HCT116 (cell line): Measurements from ENCODE around the gene TMEM121B. TPM values are rescaled to one million over a fixed set of nuclear protein-coding genes. Genes with fewer than 3 reads are reported as not detected.

Source experiments
- ATAC-seq: fragments of 200-7000 bp; cut with Tn5 transposase; 2 replicates; pipeline ENCODE4 v1.9.1; 2020; ENCODE audit warnings: mild to moderate bottlenecking, moderate library complexity
- BruUV-seq: library from RNA; stranded (reverse); fragments of 400-500 nt; replicated peaks from 2 replicates; lab custom pipeline; 2021; lab: Mats Ljungman, UMichigan
- CTCF ChIA-PET: fragments of 300-600 bp; sonication (Branson Sonifier 250); formaldehyde crosslinking; loops from one replicate; lab custom pipeline; 2021; ENCODE audit warnings: antibody characterized with exemption; lab: Charles Lee
- POLR2A ChIA-PET: fragments of 300-600, 350-600 bp; sonication (Branson Sonifier 250); formaldehyde crosslinking; loops from one replicate; lab custom pipeline; 2021; ENCODE audit warnings: antibody characterized with exemption; lab: Charles Lee
- RAD21 ChIA-PET, 2 experiments: fragments of 300-600 bp; sonication (Branson Sonifier 250); formaldehyde crosslinking; loops; one replicate each; lab custom pipeline; 2023; ENCODE audit warnings: low total read pairs in 2 of 2; ENCODE audit not compliant: uncharacterized antibody in 2 of 2, unreplicated experiment in 2 of 2, low non-redundant PET in 1 of 2; lab: Charles Lee
- DNase-seq: peaks from one replicate; pipeline ENCODE4 v3.0.0-alpha.2; 2010; ENCODE audit warnings: low read depth, low spot score
- H2AFZ ChIP-seq: fragments of 200-600 bp; shearing (Covaris generic), sonication (generic); 2 replicates; pipeline ENCODE4 v1.6.1; 2017; ENCODE audit warnings: low read depth, mixed run types, mixed read lengths, antibody characterized with exemption, low read length; ENCODE audit not compliant: poor library complexity, severe bottlenecking
- H3K27ac ChIP-seq: 2 replicates; pipeline ENCODE4 v1.5.1; 2012; ENCODE audit warnings: low read depth, low read length
- H3K27me3 ChIP-seq: fragments of 200-600 bp; sonication (generic); 2 replicates; pipeline ENCODE4 v1.6.1; 2016; ENCODE audit warnings: mixed run types, low read length, mixed read lengths; ENCODE audit not compliant: insufficient read depth
- H3K36me3 ChIP-seq, 2 experiments: fragments of 200-500 bp in 1 of 2; fragments of 200-600 bp in 1 of 2; sonication (Bioruptor generic) in 1 of 2; sonication (generic) in 1 of 2; 2 replicates each; pipeline versions ENCODE4 v1.5.1 to v1.6.1; 2014 to 2016; ENCODE audit warnings: low read length in 2 of 2, inconsistent platforms in 1 of 2, mixed read lengths in 1 of 2, mixed run types in 1 of 2; ENCODE audit not compliant: insufficient read depth in 2 of 2, control insufficient read depth in 1 of 2
- H3K4me1 ChIP-seq, 2 experiments: fragments of 200-600 bp in 1 of 2; sonication (generic) in 1 of 2; 2 replicates each; pipeline versions ENCODE4 v1.5.1 to v1.6.1; 2012 to 2017; ENCODE audit warnings: low read length in 2 of 2, inconsistent platforms in 1 of 2, mild to moderate bottlenecking in 1 of 2, mixed read lengths in 1 of 2, mixed run types in 1 of 2, moderate library complexity in 1 of 2; ENCODE audit not compliant: insufficient read depth in 2 of 2, control insufficient read depth in 1 of 2
- H3K4me2 ChIP-seq: fragments of 200-600 bp; sonication (generic); 2 replicates; pipeline ENCODE4 v1.6.1; 2017; ENCODE audit warnings: mixed run types, low read length, mixed read lengths
- H3K4me3 ChIP-seq, 2 experiments: fragments of 200-600 bp in 1 of 2; sonication (generic) in 1 of 2; replicated peaks in 1 of 2; 2 replicates each; pipeline ENCODE4 v1.5.1; 2011 to 2016; ENCODE audit warnings: low read length in 2 of 2, control low read depth in 1 of 2, low read depth in 1 of 2, mild to moderate bottlenecking in 1 of 2, mixed read lengths in 1 of 2, mixed run types in 1 of 2
- H3K79me2 ChIP-seq: fragments of 200-600 bp; sonication (generic); 2 replicates; pipeline ENCODE4 v1.6.1; 2017; ENCODE audit warnings: mild to moderate bottlenecking, mixed run types, low read length, moderate library complexity, mixed read lengths; ENCODE audit not compliant: insufficient read depth
- H3K9ac ChIP-seq: fragments of 200-600 bp; sonication (generic); 2 replicates; pipeline ENCODE4 v1.6.1; 2016; ENCODE audit warnings: low read length, mixed read lengths
- H3K9me2 ChIP-seq: fragments of 200-600 bp; sonication (generic), shearing (Covaris generic); 2 replicates; pipeline ENCODE4 v1.6.1; 2017; ENCODE audit warnings: mixed run types, mild to moderate bottlenecking, moderate library complexity; ENCODE audit not compliant: insufficient read depth
- H3K9me3 ChIP-seq, 2 experiments: fragments of 200-500 bp in 1 of 2; fragments of 200-600 bp in 1 of 2; sonication (Bioruptor generic) in 1 of 2; sonication (generic) in 1 of 2; 2 replicates each; pipeline ENCODE4 v1.6.1; 2014 to 2017; ENCODE audit warnings: low read length in 2 of 2, mixed read lengths in 2 of 2, inconsistent platforms in 1 of 2, low read depth in 1 of 2, mild to moderate bottlenecking in 1 of 2, mixed run types in 1 of 2, moderate library complexity in 1 of 2; ENCODE audit not compliant: control insufficient read depth in 1 of 2, insufficient read depth in 1 of 2
- H4K20me1 ChIP-seq: fragments of 200-600 bp; sonication (generic), shearing (Covaris generic); 2 replicates; pipeline ENCODE4 v1.6.1; 2017; ENCODE audit warnings: mixed run types, mild to moderate bottlenecking, moderate library complexity; ENCODE audit not compliant: insufficient read depth
- CBX3 ChIP-seq: IDR thresholded peaks from 2 replicates; pipeline ENCODE4 v1.6.1; 2012; ENCODE audit warnings: low read depth
- EGR1 ChIP-seq: IDR thresholded peaks from 2 replicates; pipeline ENCODE4 v1.6.1; 2012; ENCODE audit warnings: low read depth
- ELF1 ChIP-seq: IDR thresholded peaks from 2 replicates; pipeline ENCODE4 v1.6.1; 2012; ENCODE audit warnings: low read depth, borderline replicate concordance
- FOSL1 ChIP-seq: IDR thresholded peaks from 2 replicates; pipeline ENCODE4 v1.6.1; 2012; ENCODE audit warnings: low read depth
- JUND ChIP-seq: IDR thresholded peaks from 2 replicates; pipeline ENCODE4 v1.6.1; 2012
- POLR2AphosphoS5 ChIP-seq: IDR thresholded peaks from 2 replicates; pipeline ENCODE4 v1.6.1; 2011; ENCODE audit warnings: mild to moderate bottlenecking, low read depth, low read length, moderate library complexity
- SIN3A ChIP-seq: IDR thresholded peaks from 2 replicates; pipeline ENCODE4 v1.6.1; 2012; ENCODE audit warnings: low read depth
- SP1 ChIP-seq: IDR thresholded peaks from 2 replicates; pipeline ENCODE4 v1.6.1; 2012; ENCODE audit warnings: low read depth
- SRF ChIP-seq: IDR thresholded peaks from 2 replicates; pipeline ENCODE4 v1.6.1; 2012; ENCODE audit warnings: low read depth
- TCF7L2 ChIP-seq: IDR thresholded peaks from 2 replicates; pipeline ENCODE4 v1.7.0; 2011; ENCODE audit warnings: borderline replicate concordance, inconsistent platforms; ENCODE audit not compliant: insufficient read depth, insufficient read length; ENCODE audit errors: extremely low read depth
- ZFX ChIP-seq: fragments of 450-650 bp; IDR thresholded peaks from 2 replicates; pipeline ENCODE4 v1.6.1; 2017
- ZNF274 ChIP-seq: fragments of 200-500 bp; sonication (Bioruptor generic); IDR thresholded peaks from 2 replicates; pipeline ENCODE4 v1.6.1; 2014; ENCODE audit warnings: mild to moderate bottlenecking, low read depth, low read length, inconsistent platforms
- intact Hi-C: fragments of 100-400 bp; cut with micrococcal nuclease; formaldehyde crosslinking; loops from 2 replicates; pipeline ENCODE4 v1.10.0; 2022
- total RNA-seq: library from RNA; stranded (reverse); gene quantifications from one replicate; pipeline ENCODE4 v1.2.1, GENCODE V29; 2021; ENCODE audit not compliant: unreplicated experiment
- TF ChIP-seq, protein P1 (sequence below): IDR thresholded peaks from 2 replicates; pipeline ENCODE4 v1.6.1; 2012
- TF ChIP-seq, protein P2 (sequence below), 3 experiments: fragments of 200-600 bp in 1 of 3; sonication (generic) in 1 of 3; IDR thresholded peaks in 2 of 3; conservative IDR thresholded peaks in 1 of 3; 2 replicates each; pipeline ENCODE4 v1.5.1; 2012 to 2017; ENCODE audit warnings: low read depth in 2 of 3, low read length in 2 of 3, antibody characterized with exemption in 1 of 3, borderline replicate concordance in 1 of 3, control low read depth in 1 of 3, mild to moderate bottlenecking in 1 of 3, mixed read lengths in 1 of 3, mixed run types in 1 of 3, moderate library complexity in 1 of 3; ENCODE audit not compliant: insufficient read depth in 1 of 3
- TF ChIP-seq, protein P3 (sequence below): IDR thresholded peaks from 2 replicates; pipeline ENCODE4 v1.6.1; 2012; ENCODE audit warnings: low read depth
- TF ChIP-seq, protein P4 (sequence below): IDR thresholded peaks from 2 replicates; pipeline ENCODE4 v1.6.1; 2012

The TMEM121B gene
- total RNA-seq, 1 experiment from 2014 or later: 0.57 TPM

DNA sequence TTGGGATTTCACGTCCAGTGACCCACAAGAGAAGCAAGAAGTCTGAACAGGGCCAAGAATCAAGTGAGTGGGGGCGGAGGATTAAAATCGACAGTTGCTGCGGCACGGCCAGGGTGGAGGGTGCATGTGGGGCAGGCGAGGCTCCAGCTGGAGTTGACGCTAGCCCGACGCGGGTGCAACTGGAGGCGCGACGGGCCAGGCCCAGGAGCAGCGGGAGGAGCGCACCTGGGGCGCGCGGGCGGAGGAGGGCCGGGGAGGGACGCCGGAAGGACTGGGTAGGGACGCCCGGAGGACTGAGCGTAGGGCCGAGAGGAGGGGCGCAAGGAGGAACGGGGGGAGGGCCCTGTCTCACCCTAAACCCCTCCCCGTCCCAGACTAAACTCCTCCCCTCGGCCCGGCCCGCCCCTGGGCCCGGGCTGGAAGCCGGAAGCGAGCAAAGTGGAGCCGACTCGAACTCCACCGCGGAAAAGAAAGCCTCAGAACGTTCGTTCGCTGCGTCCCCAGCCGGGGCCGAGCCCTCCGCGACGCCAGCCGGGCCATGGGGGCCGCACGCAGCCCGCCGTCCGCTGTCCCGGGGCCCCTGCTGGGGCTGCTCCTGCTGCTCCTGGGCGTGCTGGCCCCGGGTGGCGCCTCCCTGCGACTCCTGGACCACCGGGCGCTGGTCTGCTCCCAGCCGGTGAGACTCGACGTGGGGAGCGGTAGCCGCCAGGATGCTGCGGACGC lies 36.4 kb downstream of the TMEM121B start, which contains the start of gene IL17RA (continued):
- TF ChIP-seq POLR2AphosphoS5: peak; percentile 60
- TF ChIP-seq, protein P1, sequence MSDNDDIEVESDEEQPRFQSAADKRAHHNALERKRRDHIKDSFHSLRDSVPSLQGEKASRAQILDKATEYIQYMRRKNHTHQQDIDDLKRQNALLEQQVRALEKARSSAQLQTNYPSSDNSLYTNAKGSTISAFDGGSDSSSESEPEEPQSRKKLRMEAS: peak; percentile 48

DNA sequence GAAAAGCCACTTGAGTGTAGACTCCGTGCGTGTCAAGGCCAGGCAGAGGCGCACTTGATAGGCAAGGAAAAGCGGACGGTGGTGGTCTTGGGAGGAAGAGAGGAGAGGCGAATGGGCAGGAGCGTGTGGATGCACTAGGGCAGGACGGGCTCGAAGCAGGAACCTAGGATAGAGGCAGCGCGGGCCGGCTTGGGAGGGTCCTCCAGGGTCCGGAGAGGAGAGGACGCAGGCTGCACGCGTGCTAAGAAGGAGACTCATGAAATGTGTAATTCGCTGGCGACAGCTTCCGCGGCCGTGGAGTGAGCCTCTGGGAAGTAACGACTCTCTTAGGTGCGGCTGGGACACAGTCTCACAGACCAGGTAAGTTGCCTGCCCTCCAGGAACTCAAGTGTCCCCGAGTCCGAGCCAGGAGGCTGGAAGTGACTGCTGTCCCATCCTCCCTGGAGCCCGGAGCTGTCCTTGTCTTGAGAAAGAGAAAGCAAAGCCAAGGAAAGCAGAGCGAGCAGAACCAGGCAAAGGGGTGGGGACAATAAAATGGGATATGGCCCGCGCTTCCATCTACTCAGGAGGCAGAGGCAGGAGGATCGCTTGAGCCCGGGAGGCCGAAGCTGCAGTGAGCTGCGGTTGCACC lies 37.2 kb downstream of the TMEM121B start:
- ChIA-PET RAD21 (no interaction called here), POLR2A (no interaction called here), CTCF (interaction anchor here (2.6 to 3.1 kb wide), 2 partner anchors 9 to 88 kb away, joined by 8 to 14 read pairs; no protein-coding TSS in a partner anchor)
- peak overlapping the region; percentile 93 for H3K27ac ChIP-seq
- no peak for ATAC-seq
- no peak for DNase-seq
- no peaks in the 10 kb centered on the region; a peak in 1 of 4 replicates for H3K36me3 ChIP-seq
- peak overlapping the region; percentile 87 for H3K9ac ChIP-seq
- H3K27me3 ChIP-seq: no peaks in the 10 kb centered on the region
- intact Hi-C loops: loop anchor here (2.0 to 5.0 kb wide), 3 partner anchors 68 to 417 kb away; no protein-coding TSS in a partner anchor
- H3K9me2 ChIP-seq: no peaks in the 10 kb centered on the region
- peaks cover 10 to 20% of the 10 kb centered on the region in 2 experiments; a peak in 3 of 4 replicates for H3K4me1 ChIP-seq
- H4K20me1 ChIP-seq: no peaks in the 10 kb centered on the region
- no peaks in the 10 kb centered on the region for H3K9me3 ChIP-seq
- no TSS peak for BruUV-seq
- peaks cover 25% of the 10 kb centered on the region; the same call in 1 of the 2 replicates for H3K79me2 ChIP-seq
- peak overlapping the region; percentile 77 to 91; a peak in 3 of 4 replicates for H3K4me3 ChIP-seq
- H3K4me2 ChIP-seq: peak overlapping the region; percentile 95
- peak overlapping the region; percentile 26 for H2AFZ ChIP-seq
- TF ChIP-seq JUND (no peak), TCF7L2 (no peak), POLR2AphosphoS5 (no peak), SIN3A (no peak), EGR1 (no peak), SP1 (no peak), ELF1 (no peak), CBX3 (no peak), ZNF274 (no peak), SRF (no peak), FOSL1 (no peak), ZFX (no peak)
- TF ChIP-seq, protein P1: no peak
- TF ChIP-seq, protein P2, sequence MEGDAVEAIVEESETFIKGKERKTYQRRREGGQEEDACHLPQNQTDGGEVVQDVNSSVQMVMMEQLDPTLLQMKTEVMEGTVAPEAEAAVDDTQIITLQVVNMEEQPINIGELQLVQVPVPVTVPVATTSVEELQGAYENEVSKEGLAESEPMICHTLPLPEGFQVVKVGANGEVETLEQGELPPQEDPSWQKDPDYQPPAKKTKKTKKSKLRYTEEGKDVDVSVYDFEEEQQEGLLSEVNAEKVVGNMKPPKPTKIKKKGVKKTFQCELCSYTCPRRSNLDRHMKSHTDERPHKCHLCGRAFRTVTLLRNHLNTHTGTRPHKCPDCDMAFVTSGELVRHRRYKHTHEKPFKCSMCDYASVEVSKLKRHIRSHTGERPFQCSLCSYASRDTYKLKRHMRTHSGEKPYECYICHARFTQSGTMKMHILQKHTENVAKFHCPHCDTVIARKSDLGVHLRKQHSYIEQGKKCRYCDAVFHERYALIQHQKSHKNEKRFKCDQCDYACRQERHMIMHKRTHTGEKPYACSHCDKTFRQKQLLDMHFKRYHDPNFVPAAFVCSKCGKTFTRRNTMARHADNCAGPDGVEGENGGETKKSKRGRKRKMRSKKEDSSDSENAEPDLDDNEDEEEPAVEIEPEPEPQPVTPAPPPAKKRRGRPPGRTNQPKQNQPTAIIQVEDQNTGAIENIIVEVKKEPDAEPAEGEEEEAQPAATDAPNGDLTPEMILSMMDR (IDR thresholded peaks at IDR 0.05 in 2 of 3, conservative IDR thresholded peaks at IDR 0.05 in 1 of 3; ENCODE audit: borderline replicate concordance in 1 of 3, insufficient read depth in 1 of 3, low read depth in 2 of 3, low read length in 2 of 3): no peak
- TF ChIP-seq, protein P3, sequence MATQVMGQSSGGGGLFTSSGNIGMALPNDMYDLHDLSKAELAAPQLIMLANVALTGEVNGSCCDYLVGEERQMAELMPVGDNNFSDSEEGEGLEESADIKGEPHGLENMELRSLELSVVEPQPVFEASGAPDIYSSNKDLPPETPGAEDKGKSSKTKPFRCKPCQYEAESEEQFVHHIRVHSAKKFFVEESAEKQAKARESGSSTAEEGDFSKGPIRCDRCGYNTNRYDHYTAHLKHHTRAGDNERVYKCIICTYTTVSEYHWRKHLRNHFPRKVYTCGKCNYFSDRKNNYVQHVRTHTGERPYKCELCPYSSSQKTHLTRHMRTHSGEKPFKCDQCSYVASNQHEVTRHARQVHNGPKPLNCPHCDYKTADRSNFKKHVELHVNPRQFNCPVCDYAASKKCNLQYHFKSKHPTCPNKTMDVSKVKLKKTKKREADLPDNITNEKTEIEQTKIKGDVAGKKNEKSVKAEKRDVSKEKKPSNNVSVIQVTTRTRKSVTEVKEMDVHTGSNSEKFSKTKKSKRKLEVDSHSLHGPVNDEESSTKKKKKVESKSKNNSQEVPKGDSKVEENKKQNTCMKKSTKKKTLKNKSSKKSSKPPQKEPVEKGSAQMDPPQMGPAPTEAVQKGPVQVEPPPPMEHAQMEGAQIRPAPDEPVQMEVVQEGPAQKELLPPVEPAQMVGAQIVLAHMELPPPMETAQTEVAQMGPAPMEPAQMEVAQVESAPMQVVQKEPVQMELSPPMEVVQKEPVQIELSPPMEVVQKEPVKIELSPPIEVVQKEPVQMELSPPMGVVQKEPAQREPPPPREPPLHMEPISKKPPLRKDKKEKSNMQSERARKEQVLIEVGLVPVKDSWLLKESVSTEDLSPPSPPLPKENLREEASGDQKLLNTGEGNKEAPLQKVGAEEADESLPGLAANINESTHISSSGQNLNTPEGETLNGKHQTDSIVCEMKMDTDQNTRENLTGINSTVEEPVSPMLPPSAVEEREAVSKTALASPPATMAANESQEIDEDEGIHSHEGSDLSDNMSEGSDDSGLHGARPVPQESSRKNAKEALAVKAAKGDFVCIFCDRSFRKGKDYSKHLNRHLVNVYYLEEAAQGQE: no peak
- TF ChIP-seq, protein P4, sequence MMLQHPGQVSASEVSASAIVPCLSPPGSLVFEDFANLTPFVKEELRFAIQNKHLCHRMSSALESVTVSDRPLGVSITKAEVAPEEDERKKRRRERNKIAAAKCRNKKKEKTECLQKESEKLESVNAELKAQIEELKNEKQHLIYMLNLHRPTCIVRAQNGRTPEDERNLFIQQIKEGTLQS: no peak
